Stomach (tissue), 4 donors: ENCODE results near the gene MLLT10.
"Not testable (repeated sequence)": the region's sequence is repeated elsewhere in the genome, so short reads cannot be mapped to it uniquely, and the experiment has no call there.

ENCODE experiments used
- CTCF ChIP-seq, 7 experiments: fragments of 450-650 bp in 4 of 7; fragments of 200-600 bp in 3 of 7; sonication (generic) in 3 of 7; IDR thresholded peaks; one replicate each; pipeline ENCODE4 v1.5.1; 2016 to 2019; ENCODE audit warnings: antibody characterized with exemption in 7 of 7, control low read depth in 2 of 7, mild to moderate bottlenecking in 1 of 7
- EP300 ChIP-seq: sonication (generic); formaldehyde crosslinking; IDR thresholded peaks from one replicate; pipeline ENCODE4 v1.6.1; 2017; ENCODE audit warnings: antibody characterized with exemption
- POLR2A ChIP-seq, 4 donors: fragments of 450-650 bp; IDR thresholded peaks; one replicate each; pipeline ENCODE4 v1.6.1; 2016; ENCODE audit warnings: antibody characterized with exemption in 4 of 4, control low read depth in 2 of 4, mild to moderate bottlenecking in 1 of 4, moderate library complexity in 1 of 4
- POLR2AphosphoS5 ChIP-seq, 3 donors: sonication (generic); formaldehyde crosslinking; IDR thresholded peaks; one replicate each; pipeline ENCODE4 v1.6.1; 2016; ENCODE audit warnings: antibody characterized with exemption in 3 of 3

GRCh38 chr10:21535976-21536375 lies 1.9 kb downstream of the MLLT10 start:
- TF ChIP-seq EP300; POLR2AphosphoS5 (IDR thresholded peaks at IDR 0.05); POLR2A (IDR thresholded peaks at IDR 0.05); CTCF (IDR thresholded peaks at IDR 0.05): not testable (repeated sequence)
